SJCRH30 (cell line): ENCODE data around the gene LEPROT. TPM values are rescaled to one million over a fixed set of nuclear protein-coding genes. Genes with fewer than 3 reads are reported as not detected.
"Not testable (repeated sequence)": the region's sequence is repeated elsewhere in the genome, so short reads cannot be mapped to it uniquely, and the experiment has no call there.

Experiments used
- DNase-seq, 2 experiments: peaks; one replicate each; pipeline ENCODE4 v3.0.0-alpha.2; 2015 to 2020
- H3K27ac ChIP-seq: fragments of 250-450 bp; sonication (Bioruptor Pico); 2 replicates; pipeline ENCODE4 v1.5.1; 2020; ENCODE audit warnings: mild to moderate bottlenecking, moderate library complexity
- H3K27me3 ChIP-seq: fragments of 250-450 bp; sonication (Bioruptor Pico); 2 replicates; pipeline ENCODE4 v1.5.1; 2020; ENCODE audit warnings: mild to moderate bottlenecking, moderate library complexity
- H3K36me3 ChIP-seq: fragments of 250-450 bp; sonication (Bioruptor Pico); 2 replicates; pipeline ENCODE4 v1.5.1; 2020; ENCODE audit warnings: mild to moderate bottlenecking, moderate library complexity
- H3K4me1 ChIP-seq: fragments of 250-450 bp; sonication (Bioruptor Pico); 2 replicates; pipeline ENCODE4 v1.5.1; 2020; ENCODE audit warnings: mild to moderate bottlenecking, moderate library complexity
- H3K4me3 ChIP-seq: fragments of 250-450 bp; sonication (Bioruptor Pico); 2 replicates; pipeline ENCODE4 v1.5.1; 2020; ENCODE audit warnings: mild to moderate bottlenecking, moderate library complexity
- H3K9me3 ChIP-seq: fragments of 250-450 bp; sonication (Bioruptor Pico); replicated peaks from 2 replicates; pipeline ENCODE4 v1.5.1; 2020; ENCODE audit warnings: mild to moderate bottlenecking, moderate library complexity
- total RNA-seq: library from RNA; depleted of rRNA; stranded (reverse); fragments of >200 nt; shearing (Covaris generic); gene quantifications from 2 replicates; pipeline ENCODE4 v1.2.3, GENCODE V29; 2014; rRNA removed

Gene LEPROT
- total RNA-seq = 24.5 and 27.2 TPM in 2 replicates

DNA sequence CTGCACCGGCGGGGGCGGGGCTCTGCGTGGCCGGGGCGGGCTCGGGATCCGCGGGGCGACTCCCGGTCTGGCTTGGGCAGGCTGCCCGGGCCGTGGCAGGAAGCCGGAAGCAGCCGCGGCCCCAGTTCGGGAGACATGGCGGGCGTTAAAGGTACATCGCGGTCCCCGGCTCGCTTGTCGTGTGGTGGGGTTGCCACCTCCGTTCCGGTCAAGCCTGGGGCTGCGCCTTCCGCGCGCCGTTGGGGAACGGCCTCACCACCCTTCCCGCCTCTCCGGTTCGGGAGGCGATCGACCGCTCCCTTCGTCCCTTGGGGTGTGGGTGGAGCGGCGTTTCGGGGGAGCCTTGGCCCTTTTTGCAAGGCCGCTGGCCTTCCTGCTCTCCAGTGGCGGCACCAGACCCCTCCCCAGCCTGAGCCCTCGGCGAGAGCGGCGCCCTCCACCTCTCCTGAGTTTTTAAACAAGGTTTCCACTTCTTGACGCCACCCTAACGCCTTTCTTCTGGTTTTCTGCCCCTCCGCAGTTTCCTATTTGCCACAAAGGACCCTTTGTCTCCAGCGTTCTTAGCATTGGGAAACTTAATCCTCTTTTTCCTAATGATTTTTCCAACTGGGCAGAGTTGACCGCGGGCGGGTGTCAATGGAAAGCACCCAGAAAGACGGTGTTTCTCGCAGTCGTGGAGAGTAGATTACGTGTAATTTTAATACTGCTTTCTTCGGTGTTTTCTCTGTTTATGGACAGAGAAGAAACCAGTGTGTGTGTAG is at the start of gene LEPROT, which contains the start of gene LEPR:
Gene LEPROT (plus strand): TSS at position 79 of the 761 bp plus-strand sequence. CDS start 57 bp downstream, at position 136.
Gene LEPR (plus strand): TSS at position 79 of the 761 bp plus-strand sequence. CDS start 144,898 bp downstream, outside the sequence.
- H3K27me3 ChIP-seq = no peaks in the 10 kb centered on the region
- H3K4me1 ChIP-seq = no peaks in the 10 kb centered on the region
- peak within 1 kb of the TSS; percentile 99 for H3K27ac ChIP-seq
- peak within 1 kb of the TSS; percentile 97 for H3K4me3 ChIP-seq
- H3K9me3 ChIP-seq = no peaks in the 10 kb centered on the region
- peaks cover 4% of the 10 kb centered on the region; the same call in 1 of the 2 replicates for H3K36me3 ChIP-seq
- peak in 1 of 2 experiments; percentile 76 for DNase-seq

DNA sequence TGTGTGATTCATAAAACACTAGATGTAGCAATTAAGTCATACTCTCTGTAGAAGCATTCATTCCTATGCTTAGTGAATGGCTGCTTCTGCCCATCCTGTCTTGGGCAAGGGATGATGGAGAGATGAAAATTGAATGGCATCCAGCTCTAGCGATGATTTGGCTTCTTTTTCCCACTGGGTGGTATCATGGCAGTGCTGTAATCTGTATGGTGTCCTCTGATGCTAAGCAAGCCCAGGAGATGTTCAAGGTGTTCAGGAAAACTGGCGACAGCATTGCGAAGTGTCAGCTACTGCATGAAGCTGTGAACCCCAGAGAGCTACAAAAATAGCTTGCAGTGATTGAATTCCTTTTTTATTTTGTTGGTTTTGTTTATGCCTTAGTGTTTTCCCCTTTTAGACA is 48.9 kb upstream of the LEPROT start:
- H3K27ac ChIP-seq = no peak overlapping the region
- no peak for DNase-seq
- H3K36me3 ChIP-seq = no peaks in the 10 kb centered on the region
- no peaks in the 10 kb centered on the region for H3K9me3 ChIP-seq
- no peak overlapping the region for H3K4me3 ChIP-seq
- no peaks in the 10 kb centered on the region for H3K27me3 ChIP-seq
- no peaks in the 10 kb centered on the region for H3K4me1 ChIP-seq

DNA sequence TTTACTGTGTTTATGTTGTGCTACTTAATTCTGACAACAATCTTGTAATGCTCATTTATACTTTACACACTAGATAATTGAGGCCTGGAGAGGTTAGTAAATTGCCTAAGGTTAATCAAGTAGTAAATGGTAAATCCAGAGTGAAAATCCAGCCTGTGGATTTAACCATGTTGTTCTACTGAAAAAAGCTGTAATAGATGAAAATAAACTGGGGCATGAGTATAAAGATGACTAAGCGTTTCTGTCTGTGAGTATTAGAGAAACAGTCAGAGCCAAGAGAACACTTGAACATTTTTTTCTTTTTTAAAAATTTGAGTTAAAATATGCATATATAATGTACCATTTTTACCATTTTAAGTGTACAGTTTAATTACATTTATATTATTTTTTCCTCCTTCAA is 47.9 kb upstream of the LEPROT start:
- H3K27ac ChIP-seq = no peak overlapping the region
- H3K4me1 ChIP-seq = no peaks in the 10 kb centered on the region
- H3K27me3 ChIP-seq = no peaks in the 10 kb centered on the region
- no peak overlapping the region for H3K4me3 ChIP-seq
- no peaks in the 10 kb centered on the region for H3K9me3 ChIP-seq
- H3K36me3 ChIP-seq = no peaks in the 10 kb centered on the region
- DNase-seq = no peak

GRCh38 chr1:65377496-65378246 is 42.8 kb upstream of the LEPROT start:
- Histone ChIP-seq H3K27ac (no peak overlapping the region), H3K36me3 (no peaks in the 10 kb centered on the region), H3K4me3 (no peak overlapping the region), H3K9me3 (no peaks in the 10 kb centered on the region), H3K4me1 (no peaks in the 10 kb centered on the region), H3K27me3 (0 out of 2 replicates have a peak, but pooled peaks cover 5% of the 10 kb centered on the region)
- no peak for DNase-seq

GRCh38 chr1:65378247-65378946 is 42.1 kb upstream of the LEPROT start:
- Histone ChIP-seq H3K36me3 (no peaks in the 10 kb centered on the region), H3K27me3 (0 out of 2 replicates have a peak, but pooled peaks cover 6% of the 10 kb centered on the region)
- DNase-seq = no peak

DNA sequence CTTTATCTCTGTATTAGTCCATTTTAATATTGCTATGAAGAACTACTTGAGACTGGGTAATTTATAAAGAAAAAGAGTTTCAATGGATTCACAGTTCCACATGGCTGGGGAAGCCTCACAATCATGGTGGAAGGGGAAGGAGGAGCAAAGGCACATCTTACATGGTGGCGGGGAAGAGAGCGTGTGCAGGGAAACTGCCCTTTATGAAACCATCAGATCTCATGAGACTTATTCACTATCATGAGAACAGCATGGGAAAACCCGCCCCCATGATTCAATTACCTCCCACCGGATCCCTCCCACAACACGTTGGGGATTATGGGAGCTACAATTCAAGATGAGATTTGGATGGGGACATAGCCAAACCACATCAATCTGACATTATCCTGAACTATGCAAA is 36.0 kb upstream of the LEPROT start:
- not testable (repeated sequence) for H3K27me3 ChIP-seq, H3K4me1 ChIP-seq, H3K4me3 ChIP-seq, H3K27ac ChIP-seq, H3K9me3 ChIP-seq, DNase-seq, H3K36me3 ChIP-seq

More at GRCh38 chr1:65378247-65378946, 42.1 kb upstream of the LEPROT start:
- H3K4me3 ChIP-seq = no peak overlapping the region
- H3K4me1 ChIP-seq = no peaks in the 10 kb centered on the region
- no peaks in the 10 kb centered on the region for H3K9me3 ChIP-seq
- no peak overlapping the region for H3K27ac ChIP-seq

- no peak for DNase-seq
- no peaks in the 10 kb centered on the region for H3K36me3 ChIP-seq
- H3K27ac ChIP-seq = no peak overlapping the region
- no peaks in the 10 kb centered on the region for H3K9me3 ChIP-seq
- no peak overlapping the region for H3K4me3 ChIP-seq
- H3K27me3 ChIP-seq = 0 out of 2 replicates have a peak, but pooled peaks cover 6% of the 10 kb centered on the region
- no peaks in the 10 kb centered on the region for H3K4me1 ChIP-seq
Measured at GRCh38 chr1:65386439-65386838, 34.0 kb upstream of the LEPROT start.

DNA sequence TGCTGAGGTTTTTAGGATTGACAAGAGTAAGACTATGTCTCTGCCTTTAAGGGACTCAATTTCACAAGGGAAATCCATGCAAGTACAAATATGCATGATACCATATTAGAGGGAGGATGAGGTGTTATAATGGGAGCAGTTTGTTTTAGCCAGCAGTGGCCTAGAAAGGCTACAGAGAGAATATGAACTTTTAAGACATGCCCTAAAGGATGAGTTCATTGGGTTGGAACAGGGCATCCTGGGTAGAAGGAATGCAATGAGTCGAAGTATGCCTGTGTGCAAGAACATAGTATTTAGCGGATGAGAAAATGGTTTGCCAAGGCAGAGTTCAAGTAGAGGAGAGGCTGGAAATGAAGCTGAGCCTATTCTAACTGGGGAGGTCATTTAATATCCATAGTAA is 32.6 kb upstream of the LEPROT start:
- H3K36me3 ChIP-seq = no peaks in the 10 kb centered on the region
- H3K4me1 ChIP-seq = no peaks in the 10 kb centered on the region
- H3K27ac ChIP-seq = no peak overlapping the region
- H3K27me3 ChIP-seq = no peaks in the 10 kb centered on the region
- H3K4me3 ChIP-seq = no peak overlapping the region
- H3K9me3 ChIP-seq = no peaks in the 10 kb centered on the region
- no peak for DNase-seq

- H3K36me3 ChIP-seq = no peaks in the 10 kb centered on the region
Measured at GRCh38 chr1:65388908-65389695, 31.4 kb upstream of the LEPROT start.

GRCh38 chr1:65392497-65392896 is 28.0 kb upstream of the LEPROT start:
- DNase-seq = no peak
- H3K9me3 ChIP-seq = no peaks in the 10 kb centered on the region
- no peaks in the 10 kb centered on the region for H3K27me3 ChIP-seq
- no peak overlapping the region for H3K27ac ChIP-seq
- no peaks in the 10 kb centered on the region for H3K36me3 ChIP-seq
- no peaks in the 10 kb centered on the region for H3K4me1 ChIP-seq
- H3K4me3 ChIP-seq = no peak overlapping the region

More at GRCh38 chr1:65388908-65389695, 31.4 kb upstream of the LEPROT start:
- Histone ChIP-seq H3K9me3 (no peaks in the 10 kb centered on the region), H3K4me1 (no peaks in the 10 kb centered on the region), H3K27me3 (no peaks in the 10 kb centered on the region), H3K4me3 (no peak overlapping the region), H3K27ac (no peak overlapping the region)
- no peak for DNase-seq

DNA sequence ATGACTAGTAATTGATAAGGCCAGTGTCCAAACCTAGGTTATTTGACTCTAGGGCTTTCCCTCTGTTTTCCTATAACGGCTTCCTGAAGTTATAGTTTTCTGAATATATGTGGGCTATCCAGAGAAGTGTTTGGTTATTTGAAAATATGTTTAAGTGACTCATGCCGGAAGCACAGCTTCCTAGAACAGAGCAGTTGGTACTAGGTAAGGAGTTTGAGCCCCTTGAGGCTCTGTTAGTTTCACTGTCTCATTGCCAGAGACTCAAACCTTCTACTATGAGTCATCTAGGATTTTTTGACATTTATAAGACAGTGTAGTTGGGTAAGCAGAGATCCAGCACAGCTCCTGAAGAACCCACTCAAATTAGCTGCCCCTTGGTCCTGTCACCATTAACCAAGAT is 27.1 kb upstream of the LEPROT start:
- no peak overlapping the region for H3K4me3 ChIP-seq
- no peak overlapping the region for H3K27ac ChIP-seq
- no peaks in the 10 kb centered on the region for H3K36me3 ChIP-seq
- no peaks in the 10 kb centered on the region for H3K9me3 ChIP-seq
- no peaks in the 10 kb centered on the region for H3K27me3 ChIP-seq
- DNase-seq = no peak
- no peaks in the 10 kb centered on the region for H3K4me1 ChIP-seq

- Histone ChIP-seq H3K27me3 (no peaks in the 10 kb centered on the region), H3K27ac (no peak overlapping the region), H3K4me1 (no peaks in the 10 kb centered on the region), H3K9me3 (no peaks in the 10 kb centered on the region), H3K4me3 (no peak overlapping the region), H3K36me3 (no peaks in the 10 kb centered on the region)
- no peak for DNase-seq
Measured at GRCh38 chr1:65393928-65394327, 26.5 kb upstream of the LEPROT start.

DNA sequence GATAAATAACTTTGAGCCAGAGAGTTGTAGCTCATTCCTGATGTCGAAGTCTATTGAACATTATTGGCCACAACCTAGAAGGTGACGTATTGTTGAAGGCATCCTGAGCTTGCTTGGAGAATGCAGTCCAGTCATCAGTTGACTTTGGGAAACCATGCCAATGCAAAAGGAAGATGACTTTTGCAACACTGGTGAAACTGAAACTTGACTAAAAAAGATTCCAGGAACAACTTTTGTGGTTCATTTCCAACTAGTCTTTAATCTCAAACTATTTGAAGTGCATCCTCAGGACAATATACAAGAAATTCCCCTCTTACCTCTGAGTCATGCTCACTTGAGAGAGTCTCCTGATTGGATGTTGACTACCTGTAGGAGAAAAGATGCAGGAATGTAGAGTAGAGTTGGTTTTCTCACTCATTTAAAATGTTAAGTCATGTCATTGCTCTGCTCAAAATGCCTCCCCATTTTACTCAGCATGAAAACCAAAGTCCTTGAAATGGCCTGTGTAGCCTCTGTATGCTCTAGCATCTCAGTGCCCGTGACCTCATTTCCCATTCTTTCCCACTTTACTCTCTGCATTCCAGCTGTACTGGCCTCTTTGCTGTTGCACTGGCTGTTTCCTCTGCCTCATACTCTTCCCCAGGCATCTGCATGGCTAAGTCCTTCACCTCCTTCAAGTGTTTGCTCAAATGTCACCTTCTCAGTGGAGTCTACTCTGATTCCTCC is 24.4 kb upstream of the LEPROT start:
- no peaks in the 10 kb centered on the region for H3K36me3 ChIP-seq
- DNase-seq = no peak
- no peaks in the 10 kb centered on the region for H3K4me1 ChIP-seq
- H3K4me3 ChIP-seq = no peak overlapping the region
- no peaks in the 10 kb centered on the region for H3K27me3 ChIP-seq
- no peaks in the 10 kb centered on the region for H3K9me3 ChIP-seq
- H3K27ac ChIP-seq = no peak overlapping the region

GRCh38 chr1:65398083-65398482 is 22.4 kb upstream of the LEPROT start:
- Histone ChIP-seq H3K4me3 (no peak overlapping the region), H3K27me3 (no peaks in the 10 kb centered on the region), H3K36me3 (no peaks in the 10 kb centered on the region), H3K27ac (no peak overlapping the region), H3K4me1 (no peaks in the 10 kb centered on the region), H3K9me3 (no peaks in the 10 kb centered on the region)
- DNase-seq = no peak
